Activated gamma-delta T cell treated with anti-CD3 and anti-CD28 coated beads, Interleukin-2, amount 50 U/mL, for 16 hours (primary cell): ENCODE data around the gene DCC.

ENCODE experiments used
- DNase-seq: peaks from one replicate; pipeline ENCODE4 v3.0.0-alpha.2; 2020; ENCODE audit warnings: low read depth

The DCC gene

DNA sequence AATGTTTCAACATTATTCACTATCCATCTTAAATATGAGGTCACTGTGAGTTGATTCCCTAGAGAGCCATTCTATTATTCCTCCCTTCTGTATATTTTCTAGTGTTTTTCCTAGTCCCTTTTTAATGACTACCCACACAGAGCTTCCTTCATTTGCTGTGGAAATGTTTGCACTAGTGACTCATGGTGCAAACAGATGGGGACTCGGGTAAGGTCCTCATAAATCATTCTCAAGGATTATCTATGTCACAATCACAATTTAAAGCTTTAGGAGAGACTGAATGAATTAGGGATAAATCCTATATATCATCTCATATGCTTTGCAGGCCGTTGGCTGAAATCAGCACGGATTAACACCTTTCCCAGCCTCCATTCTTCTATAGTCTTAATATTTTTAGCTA lies 159.6 kb downstream of the DCC start:
- no peak for DNase-seq

DNA sequence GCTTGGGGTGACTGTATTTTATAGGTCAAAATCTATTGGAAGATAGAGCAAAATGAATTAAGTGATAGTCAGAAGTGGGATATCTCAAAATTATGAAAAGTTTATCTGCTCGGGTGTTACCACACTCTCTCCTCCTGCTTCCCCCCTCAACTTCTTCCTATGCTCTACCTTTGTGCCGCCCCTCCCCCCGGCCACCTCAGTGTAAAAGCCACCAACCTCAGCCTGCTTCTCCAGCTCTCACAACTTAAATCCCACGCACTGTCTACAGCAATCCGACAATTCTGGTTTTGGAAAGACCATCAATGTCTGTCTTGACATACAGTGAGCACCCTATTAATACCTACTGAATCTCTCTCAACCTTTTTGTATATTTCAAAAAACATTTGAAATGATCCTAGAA lies 164.6 kb downstream of the DCC start:
- DNase-seq, result no peak

GRCh38 chr18:52510139-52510538 lies 170.1 kb downstream of the DCC start:
- no peak for DNase-seq

GRCh38 chr18:52518086-52518485 lies 178.1 kb downstream of the DCC start:
- DNase-seq, result no peak

- DNase-seq, result no peak
Observed at GRCh38 chr18:52519021-52519420, 179.0 kb downstream of the DCC start.

DNA sequence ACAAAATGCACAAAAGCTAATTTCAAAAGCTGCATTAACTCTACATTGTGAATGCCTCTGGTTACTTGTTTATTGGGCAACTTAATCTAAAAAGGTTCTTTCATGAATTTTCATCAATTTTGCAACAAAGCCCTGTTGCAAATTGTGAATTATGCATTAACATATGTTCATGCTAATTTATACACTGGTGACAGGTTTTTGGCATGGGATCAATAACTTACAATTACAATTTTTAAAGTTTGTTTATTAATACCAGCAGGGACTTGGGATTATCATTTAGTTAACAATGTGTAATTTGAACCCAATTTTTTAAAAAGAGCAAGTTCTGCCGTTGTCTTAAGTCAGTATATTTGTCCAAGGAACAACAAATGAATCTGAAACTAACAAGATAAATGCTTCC lies 183.6 kb downstream of the DCC start:
- DNase-seq, result no peak

DNA sequence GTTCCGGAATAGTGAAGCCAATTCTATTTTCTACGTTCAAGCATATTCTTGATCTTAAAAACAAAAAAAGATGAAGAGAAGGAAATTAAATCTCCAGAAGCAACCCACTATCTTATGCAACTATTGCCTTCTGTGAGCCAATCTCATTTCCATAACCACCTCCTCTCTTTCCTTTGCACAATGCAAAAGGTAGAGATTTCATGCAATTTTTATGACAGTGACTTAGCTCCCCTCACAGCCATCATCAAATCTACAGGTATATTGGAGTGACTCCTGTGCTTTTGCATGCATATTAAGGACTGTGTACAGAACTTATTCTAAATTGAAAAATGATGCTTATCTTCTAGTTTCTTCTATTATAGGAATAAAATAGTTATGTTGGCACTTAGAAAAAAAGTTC lies 191.8 kb downstream of the DCC start:
- DNase-seq, result no peak

DNA sequence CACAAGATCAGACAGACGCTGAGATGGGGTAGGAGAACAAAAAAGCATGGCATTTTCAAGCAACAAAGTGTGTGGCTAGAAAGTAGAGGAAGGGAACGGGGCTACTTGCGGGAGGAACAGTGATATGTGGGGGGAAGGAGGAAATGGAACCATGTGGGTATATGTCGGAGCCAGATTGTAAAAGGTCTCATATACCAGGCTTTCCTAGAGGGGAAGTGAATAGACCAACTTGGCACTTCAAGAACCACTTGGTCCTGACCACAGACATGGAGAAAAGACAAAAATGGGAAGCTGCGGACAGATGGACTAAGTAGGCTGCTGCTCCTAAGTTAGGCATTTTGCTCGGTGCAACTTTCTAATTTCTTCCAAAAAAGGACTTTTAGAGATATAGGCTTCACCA lies 196.0 kb downstream of the DCC start:
- DNase-seq, result no peak

DNA sequence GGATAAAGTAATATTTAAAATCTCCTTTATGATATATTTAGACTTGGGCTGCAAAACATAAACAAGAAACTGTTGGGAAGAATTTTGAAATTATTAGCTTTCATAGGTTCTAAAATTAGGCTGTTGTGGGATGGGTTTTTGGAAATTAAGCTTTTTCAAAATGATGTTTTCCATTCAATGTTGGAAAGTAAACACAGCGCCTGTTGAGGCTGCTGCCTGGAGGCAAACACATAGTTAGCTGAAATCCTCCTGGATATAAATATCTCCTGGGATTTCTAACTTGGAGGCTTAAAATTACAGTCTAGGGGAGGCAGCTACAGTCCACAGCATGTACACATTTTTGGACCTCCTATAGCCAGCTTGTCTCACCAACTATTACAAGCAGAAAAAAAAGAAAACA lies 197.3 kb downstream of the DCC start:
- no peak for DNase-seq

GRCh38 chr18:52541056-52541455 lies 201.1 kb downstream of the DCC start:
- DNase-seq, result no peak

DNA sequence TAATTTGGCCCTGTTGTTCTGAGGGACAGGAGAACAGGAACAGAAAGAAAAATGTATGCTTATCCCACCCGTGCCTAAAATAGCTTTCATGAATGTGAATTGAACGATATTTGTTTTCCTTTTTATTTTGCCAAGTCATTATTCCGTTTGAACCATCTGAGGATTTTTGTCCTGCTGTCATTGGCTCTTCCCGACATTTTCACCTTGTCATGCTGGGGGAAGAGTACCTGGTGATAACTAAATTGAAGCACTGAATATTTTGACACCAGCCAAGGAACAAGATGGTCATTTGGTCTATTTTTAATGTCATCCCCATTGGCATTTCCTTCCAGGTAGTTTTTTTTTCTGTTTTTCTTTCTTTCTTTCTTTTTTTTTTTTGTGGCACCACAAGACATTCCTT lies 204.1 kb downstream of the DCC start:
- no peak for DNase-seq

- no peak for DNase-seq
Observed at GRCh38 chr18:52546686-52547346, 206.8 kb downstream of the DCC start.

GRCh38 chr18:52553441-52553840 lies 213.4 kb downstream of the DCC start:
- no peak for DNase-seq

- no peak for DNase-seq
Observed at GRCh38 chr18:52554180-52554579, 214.2 kb downstream of the DCC start.

GRCh38 chr18:52567360-52567759 lies 227.4 kb downstream of the DCC start:
- DNase-seq, result no peak

GRCh38 chr18:52569492-52569891 lies 229.5 kb downstream of the DCC start:
- DNase-seq, result no peak

- no peak for DNase-seq
Observed at GRCh38 chr18:52570975-52571374, 231.0 kb downstream of the DCC start.

- no peak for DNase-seq
Observed at GRCh38 chr18:52572036-52573000, 232.3 kb downstream of the DCC start.

DNA sequence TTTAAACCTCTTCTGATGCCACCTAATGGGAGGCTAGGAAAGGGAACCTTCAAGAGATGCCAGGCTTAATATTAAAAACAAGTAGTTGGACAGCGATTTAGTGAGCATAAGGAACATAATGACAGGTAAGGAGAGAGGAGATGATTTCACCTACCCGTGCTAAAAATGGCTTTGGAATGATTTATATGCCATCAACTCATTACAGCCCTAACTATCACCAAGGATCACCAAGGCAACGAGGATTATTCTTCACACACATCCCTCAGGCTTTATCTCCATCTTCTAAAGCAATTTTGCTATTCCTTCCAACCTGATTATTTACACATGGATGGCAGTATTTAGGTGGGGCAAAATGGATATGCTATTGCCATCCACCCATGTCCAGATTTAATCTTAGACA lies 237.8 kb downstream of the DCC start:
- no peak for DNase-seq

GRCh38 chr18:52582061-52582460 lies 242.1 kb downstream of the DCC start:
- no peak for DNase-seq

- no peak for DNase-seq
Observed at GRCh38 chr18:52582516-52582915, 242.5 kb downstream of the DCC start.

GRCh38 chr18:52588931-52589330 lies 248.9 kb downstream of the DCC start:
- DNase-seq, result no peak

- DNase-seq, result no peak
Observed at GRCh38 chr18:52596748-52597435, 256.9 kb downstream of the DCC start.
